ENCODE results near the gene IL10RB. TPM values are rescaled to one million over a fixed set of nuclear protein-coding genes. Genes with fewer than 3 reads are reported as not detected.

Gene IL10RB
- total and polyA plus RNA-seq, 2 experiments from 2014 or later: 2.2 to 2.5 TPM

GRCh38 chr21:33296156-33296555 is 30.0 kb downstream of the IL10RB start (continued):
- TF ChIP-seq ETS1 (IDR thresholded peaks at IDR 0.05) (no peak), REST (IDR thresholded peaks at IDR 0.05; ENCODE audit: unreplicated experiment) (no peak), EZH2 (IDR thresholded peaks at IDR 0.05; ENCODE audit: low read depth, unreplicated experiment) (no peak)

- no peak overlapping the region for H3K27ac Mint-ChIP-seq
Observed at GRCh38 chr21:33299181-33299752, 33.1 kb downstream of the IL10RB start.

GRCh38 chr21:33300701-33301631 is 34.8 kb downstream of the IL10RB start:
- DNase-seq (ENCODE audit: low spot score) (no peak), ATAC-seq (no peak)
- no peak overlapping the region for H3K4me2 ChIP-seq
- no peak overlapping the region for H2AFZ ChIP-seq
- H3F3A ChIP-seq (replicated peaks; ENCODE audit: low read depth): no peaks in the 10 kb centered on the region
- H3K27me3 Mint-ChIP-seq (ENCODE audit: insufficient read depth, low read depth, poor library complexity): no peaks in the 10 kb centered on the region
- H3K9me2 ChIP-seq (ENCODE audit: insufficient read depth): 0 out of 2 replicates have a peak, but pooled peaks cover 4% of the 10 kb centered on the region
- H3K4me1 ChIP-seq (ENCODE audit: insufficient read depth): no peaks in the 10 kb centered on the region
- no peak overlapping the region for H3K27ac ChIP-seq (ENCODE audit: low read depth)
- H3K4me3 Mint-ChIP-seq: no peak overlapping the region
- no peak overlapping the region for H3K4me3 ChIP-seq
- no peaks in the 10 kb centered on the region for H3K36me3 Mint-ChIP-seq (ENCODE audit: low read depth)
- H3K9me3 Mint-ChIP-seq: no peaks in the 10 kb centered on the region
- peaks cover 9% of the 10 kb centered on the region for H3K4me1 Mint-ChIP-seq
- no peak overlapping the region for H3K27ac Mint-ChIP-seq
- no peaks in the 10 kb centered on the region for H3K36me3 ChIP-seq (ENCODE audit: insufficient read depth)
- H3K79me2 ChIP-seq (replicated peaks; ENCODE audit: insufficient read depth): no peaks in the 10 kb centered on the region
- no peaks in the 10 kb centered on the region for H4K20me1 ChIP-seq (replicated peaks; ENCODE audit: insufficient read depth)
- no peaks in the 10 kb centered on the region for H3K27me3 ChIP-seq (ENCODE audit: insufficient read depth)
- TF ChIP-seq ETS1 (IDR thresholded peaks at IDR 0.05): no peak
- no peak for TF ChIP-seq CREB1 (CRISPR knock-in tag; IDR thresholded peaks at IDR 0.05; ENCODE audit: low read depth)
- TF ChIP-seq EZH2phosphoT487 (IDR thresholded peaks at IDR 0.05; ENCODE audit: unreplicated experiment): no peak
- no peak for TF ChIP-seq REST (IDR thresholded peaks at IDR 0.05; ENCODE audit: unreplicated experiment)
- no peak for TF ChIP-seq ZNF114 (CRISPR knock-in tag; IDR thresholded peaks at IDR 0.05)

More at GRCh38 chr21:33299181-33299752, 33.1 kb downstream of the IL10RB start:
- DNase-seq (ENCODE audit: low spot score): peak; percentile 51
- Histone ChIP-seq H3F3A (replicated peaks; ENCODE audit: low read depth) (no peaks in the 10 kb centered on the region), H2AFZ (peak overlapping the region; percentile 76), H3K27ac (ENCODE audit: low read depth) (no peak overlapping the region), H3K79me2 (replicated peaks; ENCODE audit: insufficient read depth) (no peaks in the 10 kb centered on the region), H3K9me2 (ENCODE audit: insufficient read depth) (0 out of 2 replicates have a peak, but pooled peaks cover 4% of the 10 kb centered on the region), H3K27me3 (ENCODE audit: insufficient read depth) (no peaks in the 10 kb centered on the region), H3K36me3 (ENCODE audit: insufficient read depth) (no peaks in the 10 kb centered on the region), H3K4me1 (ENCODE audit: insufficient read depth) (no peaks in the 10 kb centered on the region), H3K4me3 (no peak overlapping the region), H4K20me1 (replicated peaks; ENCODE audit: insufficient read depth) (no peaks in the 10 kb centered on the region), H3K4me2 (no peak overlapping the region)
- TF ChIP-seq JUNB (IDR thresholded peaks at IDR 0.05; ENCODE audit: unreplicated experiment) (no peak), EZH2phosphoT487 (IDR thresholded peaks at IDR 0.05; ENCODE audit: unreplicated experiment) (no peak)
- peak; percentile 70 for ATAC-seq
- Mint-ChIP-seq H3K9me3 (no peaks in the 10 kb centered on the region), H3K4me3 (no peak overlapping the region), H3K4me1 (peaks cover 9% of the 10 kb centered on the region), H3K36me3 (ENCODE audit: low read depth) (no peaks in the 10 kb centered on the region), H3K27me3 (ENCODE audit: insufficient read depth, low read depth, poor library complexity) (no peaks in the 10 kb centered on the region)
